IMR-90 (cell line): ENCODE measurements around the gene PNISR. TPM values are rescaled to one million over a fixed set of nuclear protein-coding genes. Genes with fewer than 3 reads are reported as not detected.
A peak's percentile ranks its signal among the peaks of the same experiment; 100 is the strongest.

Experiments used
- ATAC-seq: fragments of 200-7000 bp; cut with Tn5 transposase; 2 replicates; pipeline ENCODE4 v1.9.1; 2020; ENCODE audit warnings: low read depth, mild to moderate bottlenecking, moderate library complexity
- BruUV-seq: library from RNA; stranded (reverse); fragments of 400-500 nt; replicated peaks from 2 replicates; lab custom pipeline; 2021; lab: Mats Ljungman, UMichigan
- CTCF ChIA-PET: fragments of 300-600 bp; formaldehyde crosslinking; extraction: SDS; loops from one replicate; lab custom pipeline; 2021; ENCODE audit warnings: antibody characterized with exemption; lab: Yijun Ruan, JAX
- POLR2A ChIA-PET: fragments of 300-600 bp; sonication (Branson Sonifier 250); formaldehyde crosslinking; loops from one replicate; lab custom pipeline; 2022; ENCODE audit warnings: antibody characterized with exemption; ENCODE audit not compliant: unreplicated experiment; lab: Charles Lee
- DNase-seq: peaks from one replicate; pipeline ENCODE4 v3.0.0; 2013
- H2AFZ ChIP-seq: replicated peaks from 2 replicates; pipeline ENCODE3; 2013; ENCODE audit warnings: low read length, mild to moderate bottlenecking; ENCODE audit not compliant: poor library complexity
- H2AK5ac ChIP-seq: 2 replicates; pipeline ENCODE4 v1.6.1; 2013; ENCODE audit warnings: low read depth, low read length, inconsistent platforms
- H2AK9ac ChIP-seq: replicated peaks from 2 replicates; pipeline ENCODE3; 2013; ENCODE audit warnings: mild to moderate bottlenecking, low read depth, low read length, moderate library complexity; ENCODE audit not compliant: poor library complexity
- H2BK120ac ChIP-seq: 2 replicates; pipeline ENCODE4 v1.6.1; 2013; ENCODE audit warnings: low read depth, low read length, inconsistent platforms
- H2BK15ac ChIP-seq: 3 replicates; pipeline ENCODE4 v1.6.1; 2013; ENCODE audit warnings: low read depth, low read length, inconsistent platforms
- H2BK20ac ChIP-seq: 2 replicates; pipeline ENCODE4 v1.6.1; 2013; ENCODE audit warnings: low read depth, mild to moderate bottlenecking, inconsistent platforms, low read length, moderate library complexity
- H2BK5ac ChIP-seq: 2 replicates; pipeline ENCODE4 v1.6.1; 2013; ENCODE audit warnings: mild to moderate bottlenecking, low read depth, low read length, inconsistent platforms; ENCODE audit not compliant: poor library complexity, severe bottlenecking
- H3K14ac ChIP-seq: replicated peaks from 2 replicates; pipeline ENCODE4 v1.6.1; 2013; ENCODE audit warnings: low read depth, low read length, inconsistent platforms
- H3K18ac ChIP-seq: 2 replicates; pipeline ENCODE4 v1.6.1; 2013; ENCODE audit warnings: low read depth, low read length, control low read depth
- H3K23ac ChIP-seq: 2 replicates; pipeline ENCODE4 v1.6.1; 2013; ENCODE audit warnings: low read depth, low read length, inconsistent platforms
- H3K27ac ChIP-seq: 2 replicates; pipeline ENCODE4 v1.5.1; 2013; ENCODE audit warnings: mild to moderate bottlenecking, control low read depth, low read length; ENCODE audit not compliant: insufficient read depth
- H3K27me3 ChIP-seq: 2 replicates; pipeline ENCODE4 v1.6.1; 2013; ENCODE audit warnings: low read length; ENCODE audit not compliant: control insufficient read depth, insufficient read depth
- H3K36me3 ChIP-seq: 2 replicates; pipeline ENCODE4 v1.6.1; 2013; ENCODE audit warnings: low read length, mixed read lengths; ENCODE audit not compliant: control insufficient read depth, insufficient read depth
- H3K4ac ChIP-seq: 2 replicates; pipeline ENCODE4 v1.6.1; 2013; ENCODE audit warnings: low read depth, low read length, inconsistent platforms
- H3K4me1 ChIP-seq: 2 replicates; pipeline ENCODE4 v1.6.1; 2013; ENCODE audit warnings: low read length, mixed read lengths; ENCODE audit not compliant: control insufficient read depth, insufficient read depth
- H3K4me2 ChIP-seq: 2 replicates; pipeline ENCODE4 v1.6.1; 2013; ENCODE audit warnings: low read depth, mild to moderate bottlenecking, control low read depth, low read length, moderate library complexity
- H3K4me3 ChIP-seq: 2 replicates; pipeline ENCODE4 v1.5.1; 2013; ENCODE audit warnings: low read depth, mild to moderate bottlenecking, control low read depth, low read length, moderate library complexity; ENCODE audit not compliant: insufficient read depth
- H3K56ac ChIP-seq: 2 replicates; pipeline ENCODE4 v1.6.1; 2013; ENCODE audit warnings: low read length, inconsistent platforms; ENCODE audit not compliant: insufficient read depth; ENCODE audit errors: extremely low read depth
- H3K79me1 ChIP-seq, 2 experiments: 2 replicates each; pipeline ENCODE4 v1.6.1; 2013; ENCODE audit warnings: low read length in 2 of 2, inconsistent platforms in 1 of 2, low read depth in 1 of 2
- H3K9ac ChIP-seq: 2 replicates; pipeline ENCODE4 v1.6.1; 2013; ENCODE audit warnings: low read depth, low read length, control low read depth
- H3K9me1 ChIP-seq: 2 replicates; pipeline ENCODE4 v1.6.1; 2013; ENCODE audit warnings: low read length, inconsistent platforms; ENCODE audit not compliant: insufficient read depth
- H3K9me3 ChIP-seq: 2 replicates; pipeline ENCODE4 v1.6.1; 2013; ENCODE audit warnings: low read length; ENCODE audit not compliant: control insufficient read depth, insufficient read depth
- H4K20me1 ChIP-seq: 2 replicates; pipeline ENCODE4 v1.6.1; 2013; ENCODE audit warnings: low read length, inconsistent platforms; ENCODE audit not compliant: insufficient read depth
- H4K5ac ChIP-seq: 2 replicates; pipeline ENCODE4 v1.6.1; 2013; ENCODE audit warnings: mild to moderate bottlenecking, low read depth, low read length, control low read depth
- H4K8ac ChIP-seq, 2 experiments: 2 replicates each; pipeline ENCODE4 v1.6.1; 2013; ENCODE audit warnings: low read depth in 2 of 2, low read length in 2 of 2, control low read depth in 1 of 2, inconsistent platforms in 1 of 2
- H4K91ac ChIP-seq: 2 replicates; pipeline ENCODE4 v1.6.1; 2013; ENCODE audit warnings: low read depth, low read length, inconsistent platforms; ENCODE audit not compliant: insufficient read depth
- BHLHE40 ChIP-seq: fragments of 150-350 bp; IDR thresholded peaks from 2 replicates; pipeline ENCODE4 v1.6.1; 2016; ENCODE audit warnings: mild to moderate bottlenecking, low read depth, low read length
- CEBPB ChIP-seq: IDR thresholded peaks from 2 replicates; pipeline ENCODE4 v1.6.1; 2012; ENCODE audit warnings: low read depth, low read length, improper control_type of control experiment
- CTCF ChIP-seq: conservative IDR thresholded peaks from 2 replicates; pipeline ENCODE4 v1.5.1; 2012; ENCODE audit warnings: mild to moderate bottlenecking, low read depth, low read length, improper control_type of control experiment
- FOS ChIP-seq: fragments of 150-350 bp; IDR thresholded peaks from 2 replicates; pipeline ENCODE4 v1.6.1; 2016; ENCODE audit warnings: low read depth, low read length
- MAFK ChIP-seq: IDR thresholded peaks from 2 replicates; pipeline ENCODE4 v1.6.1; 2012; ENCODE audit warnings: low read depth, low read length, improper control_type of control experiment
- MAZ ChIP-seq: IDR thresholded peaks from 2 replicates; pipeline ENCODE4 v1.6.1; 2012; ENCODE audit warnings: low read depth, mild to moderate bottlenecking, low read length, improper control_type of control experiment, moderate library complexity, borderline replicate concordance
- MXI1 ChIP-seq: IDR thresholded peaks from 2 replicates; pipeline ENCODE4 v1.6.1; 2012; ENCODE audit warnings: low read depth, mild to moderate bottlenecking, low read length, moderate library complexity, borderline replicate concordance
- NFE2L2 ChIP-seq: fragments of 150-350 bp; IDR thresholded peaks from 2 replicates; pipeline ENCODE4 v1.6.1; 2016; ENCODE audit warnings: low read depth, mild to moderate bottlenecking, low read length
- POLR2A ChIP-seq: IDR thresholded peaks from 2 replicates; pipeline ENCODE4 v1.6.1; 2012; ENCODE audit warnings: mild to moderate bottlenecking, low read depth, low read length
- RAD21 ChIP-seq: IDR thresholded peaks from 2 replicates; pipeline ENCODE4 v1.6.1; 2012; ENCODE audit warnings: low read length, improper control_type of control experiment
- RCOR1 ChIP-seq: IDR thresholded peaks from 2 replicates; pipeline ENCODE4 v1.6.1; 2012; ENCODE audit warnings: mild to moderate bottlenecking, low read length, improper control_type of control experiment; ENCODE audit not compliant: insufficient replicate concordance
- RFX5 ChIP-seq: IDR thresholded peaks from 2 replicates; pipeline ENCODE4 v1.8.0; 2012; ENCODE audit warnings: low read depth, mild to moderate bottlenecking, low read length, moderate library complexity
- USF2 ChIP-seq: fragments of 150-350 bp; IDR thresholded peaks from 2 replicates; pipeline ENCODE4 v1.6.1; 2017; ENCODE audit warnings: mild to moderate bottlenecking, antibody characterized with exemption, low read length, low read depth
- WGBS, 2 experiments: methylation state at CpG; one replicate each; pipeline versions ENCODE4 v1.1.5 to v1.1.7; 2013; ENCODE audit warnings: missing lambda C conversion rate in 2 of 2; ENCODE audit not compliant: insufficient read length in 1 of 2; ENCODE audit errors: extremely low coverage in 2 of 2; 5-methylcytosine and 5-hydroxymethylcytosine counted together
- dilution Hi-C: fragments of 300-500 bp; cut with HindIII; formaldehyde crosslinking; loops from one replicate; pipeline ENCODE4 v1.14.3; 2018; ENCODE audit warnings: low sequenced_read_pairs; ENCODE audit not compliant: unreplicated experiment
- in situ Hi-C: fragments of 300-500 bp; cut with MboI; formaldehyde crosslinking; loops from 3 replicates; pipeline ENCODE4 v1.14.3; 2019; ENCODE audit warnings: low sequenced_read_pairs, inconsistent platforms, mixed read lengths
- intact Hi-C: fragments of 100-400 bp; cut with micrococcal nuclease; formaldehyde crosslinking; loops from 2 replicates; pipeline ENCODE4 v1.10.0; 2022
- polyA plus RNA-seq, 3 experiments: library from polyadenylated mRNA; depleted of rRNA; stranded (reverse); fragments of >200 nt; gene quantifications; 2 replicates each; pipeline ENCODE4 v1.2.3, GENCODE V29; 2012; ENCODE audit warnings: low replicate concordance in 1 of 3
- total RNA-seq: library from RNA; depleted of rRNA; stranded (reverse); fragments of >200 nt; gene quantifications from 2 replicates; pipeline ENCODE4 v1.2.3, GENCODE V29; 2012

PNISR gene
- total and polyA plus RNA-seq, 2 of the 4 experiments (the other 2 are of a cell fraction): 44.5 to 46.2 TPM

GRCh38 chr6:99393698-99394531, 31.2 kb downstream of the PNISR start, which contains the start of gene COQ3 (continued):
- TF ChIP-seq RFX5: no peak
- no peak for TF ChIP-seq FOS
- no peak for TF ChIP-seq NFE2L2

- peak; percentile 50 for ATAC-seq
- no peak overlapping the region for H2AK9ac ChIP-seq
- no peak for TF ChIP-seq RFX5
- no peak for TF ChIP-seq POLR2A
- no peak for TF ChIP-seq RAD21
- TF ChIP-seq NFE2L2: no peak
- TF ChIP-seq CTCF: no peak
- TF ChIP-seq RCOR1: no peak
- TF ChIP-seq MXI1: no peak
- TF ChIP-seq MAZ: no peak
- TF ChIP-seq CEBPB: no peak
- TF ChIP-seq MAFK: no peak
- TF ChIP-seq USF2: no peak
- TF ChIP-seq BHLHE40: no peak
- no peak for TF ChIP-seq FOS
Measured at GRCh38 chr6:99393366-99393697, 31.8 kb downstream of the PNISR start.

More at GRCh38 chr6:99393366-99393697, 31.8 kb downstream of the PNISR start:
- H3K27me3 ChIP-seq: no peaks in the 10 kb centered on the region
- peak overlapping the region; percentile 87 for H3K9ac ChIP-seq
- H4K91ac ChIP-seq: no peak overlapping the region
- H4K8ac ChIP-seq: peak overlapping the region; percentile 64 to 99; a peak in 3 of 4 replicates
- no peak overlapping the region for H2AK5ac ChIP-seq
- no CpG with 5 or more reads among the region's 2 CpGs for WGBS, 2 experiments
- H3K4me2 ChIP-seq: peak overlapping the region; percentile 74
- in situ Hi-C loops (no loop called here), dilution Hi-C loops (no loop called here), intact Hi-C loops (loop anchor here (2.0 kb wide), 1 partner anchor 59 kb away; no protein-coding TSS in a partner anchor)
- H3K36me3 ChIP-seq: peaks cover 2% of the 10 kb centered on the region; the same call in 1 of the 2 replicates
- H3K18ac ChIP-seq: no peak overlapping the region
- H2AFZ ChIP-seq: peak overlapping the region; percentile 98
- no peak overlapping the region for H2BK15ac ChIP-seq
- no peaks in the 10 kb centered on the region for H3K9me3 ChIP-seq
- no peaks in the 10 kb centered on the region for H3K9me1 ChIP-seq
- H3K27ac ChIP-seq: peak overlapping the region; percentile 86
- DNase-seq: no peak
- no peaks in the 10 kb centered on the region for H4K20me1 ChIP-seq
- POLR2A ChIA-PET: interaction anchor here (0.8 to 1.0 kb wide), 2 partner anchors 32 to 46 kb away, joined by 3 to 12 read pairs; partner anchors contain the start of gene PNISR
- H3K14ac ChIP-seq: 0 out of 2 replicates have a peak overlapping the region, but pooled peaks have one; percentile 92
- H2BK5ac ChIP-seq: peak overlapping the region; percentile 66
- no peaks in the 10 kb centered on the region for H3K4me1 ChIP-seq
- no peak overlapping the region for H4K5ac ChIP-seq
- no TSS peak for BruUV-seq
- H3K23ac ChIP-seq: 0 out of 2 replicates have a peak overlapping the region, but pooled peaks have one; percentile 10
- no peak overlapping the region for H2BK20ac ChIP-seq
- 0 out of 2 replicates have a peak overlapping the region, but pooled peaks have one; percentile 95 for H3K4ac ChIP-seq
- peaks cover 0 to 3% of the 10 kb centered on the region in 2 experiments; a peak in 2 of 4 replicates for H3K79me1 ChIP-seq
- CTCF ChIA-PET: interaction anchor here (1.0 kb wide), 1 partner anchor 63 kb away, joined by 3 read pairs; no protein-coding TSS in a partner anchor
- peak overlapping the region; percentile 60 for H3K4me3 ChIP-seq
- H2BK120ac ChIP-seq: no peak overlapping the region
- peak overlapping the region; percentile 82 for H3K56ac ChIP-seq
